Measurements from ENCODE around the gene FIBCD1. TPM values are rescaled to one million over a fixed set of nuclear protein-coding genes. Genes with fewer than 3 reads are reported as not detected.

Gene FIBCD1
- total RNA-seq, 4 donors from 2014 or later: 4.2 TPM; not detected in 3

DNA sequence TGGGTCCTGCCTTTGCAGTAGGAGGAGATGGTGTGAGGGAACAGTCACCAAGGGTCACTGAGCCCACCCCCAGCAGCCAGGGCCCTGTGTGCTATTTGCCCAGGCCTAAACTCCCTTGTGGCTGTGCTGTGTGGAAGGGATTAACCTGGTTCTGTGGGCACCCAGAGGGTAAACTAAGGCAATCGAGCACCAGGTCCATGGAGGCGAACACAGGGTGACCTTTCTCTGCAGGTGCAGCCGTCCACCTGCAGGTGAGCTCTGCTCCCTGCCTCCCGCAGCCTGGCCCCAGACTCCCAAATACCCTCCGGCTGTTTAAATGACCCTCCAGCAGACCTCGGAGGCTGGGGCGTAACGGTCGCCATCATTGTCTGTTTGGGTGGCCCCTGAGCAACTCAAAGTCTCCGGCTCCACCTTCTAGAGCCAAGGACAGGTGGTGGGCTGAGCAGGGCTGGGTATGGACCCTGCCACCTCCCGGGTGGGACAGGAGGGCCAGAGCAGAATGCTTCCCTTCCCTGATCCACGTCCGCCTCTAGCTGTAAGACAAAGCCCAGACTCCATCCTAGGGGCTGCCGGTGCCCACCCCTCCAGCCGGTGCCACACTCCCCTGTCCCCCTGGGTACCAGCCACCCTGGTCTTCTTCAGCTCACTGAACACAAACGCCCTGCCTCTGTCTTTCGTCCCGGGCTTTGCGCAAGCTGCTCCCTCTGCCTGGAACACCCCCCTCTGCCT, 34.1 kb upstream of the FIBCD1 start:
- no peak for TF ChIP-seq CTCF (IDR thresholded peaks at IDR 0.05; ENCODE audit: low read depth)

DNA sequence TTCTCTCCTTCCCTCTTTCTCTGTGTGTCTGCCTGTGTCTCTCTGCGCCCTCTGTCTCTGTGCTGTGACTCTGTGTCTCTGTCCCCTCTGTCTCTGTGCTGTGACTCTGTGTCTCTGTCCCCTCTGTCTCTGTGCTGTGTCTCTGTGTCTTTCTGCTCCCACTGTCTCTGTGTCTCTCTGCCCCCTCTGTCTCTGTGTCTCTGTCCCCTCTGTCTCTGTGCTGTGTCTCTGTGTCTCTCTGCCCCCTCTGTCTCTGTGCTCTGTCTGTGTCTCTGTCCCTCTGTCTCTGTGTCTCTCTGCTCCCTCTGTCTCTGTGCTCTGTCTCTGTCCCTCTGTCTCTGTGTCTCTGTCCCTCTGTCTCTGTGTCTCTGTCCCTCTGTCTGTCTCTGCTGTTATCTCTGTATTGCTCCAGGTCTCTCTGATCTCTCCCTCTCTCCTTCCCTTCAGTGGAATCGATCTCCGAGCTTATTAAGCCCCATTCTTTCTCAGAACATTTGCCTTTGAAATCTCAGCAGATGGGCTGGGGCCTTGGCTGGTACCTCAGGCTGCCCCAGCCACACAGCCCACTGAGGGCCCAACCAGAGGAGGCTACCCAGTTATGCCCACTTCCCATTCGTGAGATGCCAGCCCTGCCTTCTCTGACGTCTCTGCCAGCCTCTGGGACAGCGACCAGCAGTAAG, 33.4 kb upstream of the FIBCD1 start:
- TF ChIP-seq CTCF (IDR thresholded peaks at IDR 0.05; ENCODE audit: low read depth): no peak

DNA sequence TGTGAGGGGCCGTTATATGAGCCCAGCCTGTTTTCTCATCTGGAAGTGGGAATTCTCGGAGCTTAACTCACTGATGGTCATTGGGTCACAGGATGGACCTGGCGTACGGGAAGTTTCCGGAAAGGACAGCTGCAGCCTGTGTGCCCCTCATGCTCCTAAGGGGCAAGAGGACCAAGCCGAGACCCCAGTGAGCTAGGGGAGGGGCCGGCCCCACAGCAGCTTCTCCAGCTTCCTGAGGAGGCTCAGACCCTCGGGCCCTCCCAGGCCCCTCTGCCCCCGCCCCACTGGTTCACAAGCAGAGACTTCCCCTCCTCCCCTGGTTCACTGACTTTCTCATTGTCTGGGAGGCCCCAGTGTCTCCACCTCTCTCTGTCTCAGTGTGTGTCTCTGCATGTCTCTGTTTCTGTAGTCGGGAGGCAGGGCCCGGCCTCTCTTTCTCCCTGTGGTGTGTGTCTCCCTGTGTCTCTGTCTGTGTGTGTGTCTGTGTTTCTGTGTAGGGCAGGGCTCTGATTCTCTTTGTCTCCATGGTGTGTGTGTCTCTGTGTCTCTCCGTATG, 32.3 kb upstream of the FIBCD1 start:
- no peak for TF ChIP-seq CTCF (IDR thresholded peaks at IDR 0.05; ENCODE audit: low read depth)

DNA sequence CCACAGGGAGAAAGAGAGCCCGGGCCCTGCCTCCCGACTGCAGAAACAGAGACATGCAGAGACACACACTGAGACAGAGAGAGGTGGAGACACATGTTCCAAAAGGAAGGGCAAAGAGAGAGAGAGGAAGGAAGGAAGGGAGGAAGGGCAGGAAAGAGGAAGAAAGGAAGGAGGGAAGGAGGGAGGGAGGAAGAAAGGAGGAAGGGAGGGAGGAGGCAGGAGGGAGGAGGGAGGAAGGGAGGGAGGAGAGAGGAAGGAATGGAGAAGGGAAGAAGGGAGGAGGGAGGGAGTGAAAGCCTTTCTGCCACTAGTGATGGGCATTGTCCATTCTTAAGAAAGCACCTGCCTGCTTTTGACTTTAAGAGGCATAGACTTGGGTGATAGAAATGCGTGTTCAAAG, 31.8 kb upstream of the FIBCD1 start:
- TF ChIP-seq CTCF (IDR thresholded peaks at IDR 0.05; ENCODE audit: low read depth): no peak

- no peak for TF ChIP-seq CTCF (IDR thresholded peaks at IDR 0.05; ENCODE audit: low read depth)
Measured at GRCh38 chr9:130970052-130970451, 31.0 kb upstream of the FIBCD1 start.

DNA sequence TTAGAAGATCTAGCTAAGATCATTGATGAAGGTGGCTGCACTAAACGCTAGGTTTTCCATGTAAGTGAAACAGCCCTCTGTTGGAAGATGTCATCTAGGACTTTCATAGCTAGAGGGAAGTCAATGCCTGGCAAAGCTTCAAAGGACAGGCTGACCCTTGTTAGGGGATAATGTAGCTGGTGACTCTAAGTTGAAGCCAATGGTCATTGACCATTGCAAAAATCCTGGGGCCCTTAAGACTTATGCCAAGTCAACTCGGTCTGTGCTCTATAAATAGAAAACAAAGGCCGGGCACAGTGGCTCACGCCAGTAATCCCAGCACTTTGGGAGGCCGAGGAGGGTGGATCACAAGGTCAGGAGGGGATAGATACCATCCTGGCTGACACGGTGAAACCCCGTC, 26.6 kb upstream of the FIBCD1 start:
- TF ChIP-seq CTCF (IDR thresholded peaks at IDR 0.05; ENCODE audit: low read depth): no peak

- TF ChIP-seq CTCF (IDR thresholded peaks at IDR 0.05; ENCODE audit: low read depth): no peak
Measured at GRCh38 chr9:130963916-130964315, 24.9 kb upstream of the FIBCD1 start.
